Neural progenitor cell (in vitro differentiated cells): ENCODE results near the gene PRG2.

Experiments
- CTCF ChIP-seq: fragments of 200-600 bp; sonication (generic); IDR thresholded peaks from 2 replicates; pipeline ENCODE4 v1.5.1; 2017; ENCODE audit warnings: antibody characterized with exemption, mild to moderate bottlenecking
- EZH2 ChIP-seq: fragments of 200-600 bp; sonication (generic); IDR thresholded peaks from 2 replicates; pipeline ENCODE4 v1.6.1; 2017; ENCODE audit warnings: antibody characterized with exemption, mild to moderate bottlenecking, moderate library complexity
- EZH2phosphoT487 ChIP-seq: fragments of 200-600 bp; sonication (generic); IDR thresholded peaks from 2 replicates; pipeline ENCODE4 v1.6.1; 2017; ENCODE audit warnings: antibody characterized with exemption

- TF ChIP-seq CTCF (no peak), EZH2phosphoT487 (no peak), EZH2 (no peak)
These were observed 26.0 kb upstream of the PRG2 start for GRCh38 chr11:57416436-57416835.
